HG03378 (cell line): ENCODE results near the gene HIPK2.

Experiments used
- ATAC-seq: cut with Tn5 transposase; IDR thresholded peaks from one replicate; pipeline ENCODE4 v1.9.1; 2021; ENCODE audit warnings: mild to moderate bottlenecking, moderate library complexity; ENCODE audit not compliant: unreplicated experiment

HIPK2 gene

DNA sequence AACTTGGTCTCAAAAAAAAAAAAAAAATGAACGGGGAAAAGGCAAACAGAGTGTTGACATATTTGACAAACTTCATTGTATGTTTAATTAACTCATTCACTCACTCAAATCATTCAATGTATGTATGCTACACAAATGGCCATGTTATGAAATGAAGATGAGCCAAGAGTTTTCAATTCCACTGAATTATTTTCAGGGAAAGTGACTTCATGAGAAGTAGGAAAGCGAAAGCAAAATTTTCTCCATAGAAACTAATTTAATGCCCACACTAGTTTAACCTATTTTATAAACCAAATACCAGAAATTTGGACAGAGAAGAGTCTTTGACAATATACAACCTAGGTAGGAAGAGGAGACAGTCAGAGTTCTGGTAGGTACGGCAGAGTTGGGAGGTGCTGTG, 119.5 kb downstream of the HIPK2 start:
- no peak for ATAC-seq

DNA sequence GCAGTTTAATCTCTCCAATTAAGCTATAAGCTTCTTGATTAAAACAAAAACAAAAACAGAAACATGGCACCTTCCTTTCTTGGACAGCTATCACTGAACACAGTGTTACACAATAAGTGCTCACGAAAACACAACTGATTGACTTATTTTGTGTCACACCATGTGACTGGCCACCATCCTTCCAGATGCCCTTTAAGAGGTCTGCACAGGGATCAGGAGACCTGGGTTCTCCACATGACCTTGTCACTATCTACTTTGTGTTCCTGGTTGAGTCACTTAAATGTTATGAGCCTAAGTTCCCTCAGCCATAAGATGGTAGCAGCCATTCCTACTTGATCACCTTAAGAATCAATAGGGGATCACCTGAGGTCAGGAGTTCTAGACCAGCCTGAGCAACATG, 120.1 kb downstream of the HIPK2 start:
- no peak for ATAC-seq

DNA sequence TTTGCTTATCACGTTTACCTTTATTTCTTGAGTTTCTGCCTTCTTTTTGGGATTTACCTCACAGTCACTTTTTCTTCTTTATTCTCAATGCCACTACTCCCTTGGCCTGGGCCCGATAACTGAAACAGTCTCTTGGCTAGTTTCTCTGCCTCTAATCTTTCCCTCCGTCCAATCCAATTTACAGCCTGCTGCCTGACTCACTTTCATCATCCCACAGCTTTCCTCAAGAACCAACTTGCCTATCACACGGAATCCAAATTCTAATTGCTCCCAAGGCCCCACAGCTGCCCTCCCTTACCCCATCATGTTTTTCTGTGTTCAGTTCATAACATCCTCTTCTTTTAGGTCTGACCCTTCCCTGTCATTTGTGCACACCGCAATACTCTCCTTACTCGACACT, 121.4 kb downstream of the HIPK2 start:
- no peak for ATAC-seq

DNA sequence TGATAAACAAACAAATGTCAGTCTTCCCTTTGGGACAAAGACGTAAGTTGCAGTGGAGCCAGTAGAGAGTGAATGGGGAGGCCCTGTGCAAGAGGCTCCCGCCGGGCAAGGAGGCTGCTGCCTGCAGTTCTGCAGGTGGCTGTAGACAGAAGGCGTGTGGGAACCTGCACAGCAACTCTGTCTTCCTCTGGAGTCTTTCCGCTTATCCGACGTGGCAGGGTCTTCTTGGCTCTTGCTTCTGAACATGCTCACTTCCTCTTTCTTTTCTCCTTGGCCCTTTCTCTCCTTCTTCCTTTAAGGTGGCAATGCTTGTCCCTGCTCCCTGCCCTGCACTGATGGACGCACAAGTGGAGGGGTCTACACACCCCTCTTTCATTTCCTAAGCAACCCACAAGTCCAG, 122.5 kb downstream of the HIPK2 start:
- no peak for ATAC-seq

DNA sequence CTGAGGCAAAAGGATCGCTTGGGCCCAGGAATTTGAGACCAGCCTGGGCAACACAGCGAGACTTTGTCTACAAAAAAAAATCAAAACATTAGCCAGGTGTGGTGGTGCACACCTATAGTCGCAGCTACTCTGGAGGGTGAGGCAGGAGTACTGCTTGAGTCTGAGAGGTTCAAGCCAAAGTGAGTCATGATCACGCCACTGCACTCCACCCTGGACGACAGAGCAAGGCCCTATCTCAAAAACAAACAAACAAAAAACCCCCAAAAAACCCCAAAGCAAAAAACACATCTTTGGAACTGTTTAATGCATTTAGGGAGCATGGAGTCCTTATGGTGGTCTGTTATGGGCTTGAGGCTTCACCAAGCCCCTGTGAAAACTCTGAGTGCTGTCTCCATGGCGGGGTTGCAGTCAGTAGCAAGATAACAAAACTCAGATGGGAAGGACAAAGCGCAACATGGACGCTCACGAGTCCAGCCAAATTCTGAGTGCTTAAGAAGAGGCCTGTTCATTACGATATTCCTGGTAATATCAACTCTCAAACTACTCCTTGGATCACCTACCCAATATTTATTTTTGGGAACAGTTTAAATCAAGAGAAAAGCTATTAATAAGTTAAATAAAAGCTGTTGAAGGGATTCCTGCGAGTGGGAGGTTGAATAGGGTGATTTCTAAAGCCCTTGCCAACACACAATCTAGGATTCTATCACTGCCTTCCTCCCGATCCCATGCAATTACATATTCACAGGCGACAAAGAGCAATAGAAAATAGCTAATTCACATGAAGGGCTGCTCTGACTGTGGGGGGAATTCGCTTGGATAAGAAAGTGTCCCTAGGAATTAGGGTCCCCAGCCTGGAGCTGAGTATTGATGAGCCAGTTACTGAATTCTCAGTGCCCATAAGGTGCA, 123.3 kb downstream of the HIPK2 start:
- ATAC-seq = no peak

DNA sequence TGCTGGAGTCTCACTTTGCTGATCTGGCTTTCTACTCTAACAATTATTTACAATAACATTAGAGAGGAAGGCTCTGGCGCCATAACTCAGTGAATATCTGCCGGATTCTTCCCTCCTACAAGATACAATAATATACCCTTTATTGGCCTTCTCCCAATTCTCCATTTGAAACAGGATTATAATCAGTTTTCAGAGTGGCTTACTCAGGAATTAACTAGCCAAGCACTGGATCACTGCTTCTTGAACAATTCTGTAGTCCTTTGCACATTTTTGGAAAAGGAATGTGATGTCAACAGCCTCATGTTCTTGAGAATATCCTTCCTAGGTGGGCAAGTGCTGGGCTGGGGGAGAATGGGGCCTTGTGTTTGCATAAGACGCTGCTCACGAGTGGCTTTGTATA, 125.9 kb downstream of the HIPK2 start:
- ATAC-seq = no peak

DNA sequence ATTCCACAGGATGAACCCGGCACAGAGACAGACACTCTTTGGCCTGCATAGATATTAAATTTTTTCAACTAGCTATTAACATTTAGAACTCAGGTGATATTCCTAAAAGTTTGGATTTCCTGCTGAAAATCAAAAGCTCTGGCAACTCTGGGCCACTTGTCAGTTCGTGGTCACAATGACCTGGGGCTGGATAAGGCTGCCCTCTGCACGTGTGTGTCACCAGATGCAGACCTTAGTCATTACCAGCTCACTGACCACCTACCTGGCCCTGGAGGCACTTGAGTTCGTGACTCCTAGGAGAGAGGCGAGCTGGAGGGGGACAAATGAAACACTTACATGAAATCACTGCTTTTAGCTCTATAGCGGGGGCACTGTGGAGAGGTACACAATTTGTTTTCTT, 126.5 kb downstream of the HIPK2 start:
- no peak for ATAC-seq

DNA sequence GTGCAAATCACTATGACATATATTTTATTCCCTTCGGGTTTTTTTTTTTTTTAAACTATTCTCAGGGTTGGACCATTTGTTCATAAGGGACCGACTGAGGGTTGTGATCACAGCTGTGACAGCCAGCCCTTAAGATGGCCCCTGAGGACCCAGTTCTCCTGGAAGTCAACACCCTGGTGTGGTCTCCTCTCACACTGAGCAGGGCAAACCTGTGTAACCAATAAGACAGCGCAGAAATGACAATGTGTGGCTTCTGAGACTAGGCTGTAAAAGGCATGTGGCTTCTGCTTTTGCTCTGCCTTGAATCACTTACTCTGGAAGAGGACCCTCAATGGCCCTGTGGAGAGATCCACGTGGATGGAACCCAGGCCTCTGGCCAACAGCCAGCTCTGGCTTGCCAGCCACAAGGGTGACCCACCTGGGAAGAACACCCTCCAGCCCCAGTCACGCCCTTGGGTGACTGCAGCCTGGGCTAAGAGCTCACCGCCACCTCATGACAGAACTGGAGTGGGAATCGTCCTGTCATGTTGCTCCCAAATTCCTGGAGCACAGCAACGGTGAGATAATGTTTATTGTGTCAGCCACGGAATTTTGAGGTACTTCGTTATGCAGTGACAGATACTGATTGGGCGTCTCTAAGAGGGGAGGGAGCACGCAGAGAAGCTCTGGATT, 127.2 kb downstream of the HIPK2 start:
- no peak for ATAC-seq

DNA sequence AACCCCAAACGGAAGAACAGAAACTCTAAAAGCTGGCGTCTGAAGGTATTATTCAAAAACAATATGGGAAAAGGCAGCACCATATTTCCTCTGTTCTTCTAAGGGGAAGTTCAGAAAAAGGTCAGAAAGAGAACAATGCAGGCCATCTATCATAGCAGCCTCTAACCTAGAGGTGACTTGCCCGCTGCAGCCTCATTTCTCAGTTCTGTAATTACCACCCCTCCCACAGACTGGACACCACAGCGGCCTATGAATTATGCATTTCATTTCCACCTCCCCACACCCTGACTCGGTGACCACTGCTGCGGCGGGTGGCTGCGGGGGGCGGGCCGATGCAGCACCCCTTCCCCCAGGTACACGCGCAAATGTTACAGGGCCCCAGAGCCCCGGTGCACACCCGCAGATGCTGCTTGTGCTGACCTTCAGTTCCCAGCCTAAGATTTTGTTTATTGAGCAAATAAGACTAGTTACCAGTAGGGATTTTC, 128.8 kb downstream of the HIPK2 start:
- peak; percentile 90 for ATAC-seq

DNA sequence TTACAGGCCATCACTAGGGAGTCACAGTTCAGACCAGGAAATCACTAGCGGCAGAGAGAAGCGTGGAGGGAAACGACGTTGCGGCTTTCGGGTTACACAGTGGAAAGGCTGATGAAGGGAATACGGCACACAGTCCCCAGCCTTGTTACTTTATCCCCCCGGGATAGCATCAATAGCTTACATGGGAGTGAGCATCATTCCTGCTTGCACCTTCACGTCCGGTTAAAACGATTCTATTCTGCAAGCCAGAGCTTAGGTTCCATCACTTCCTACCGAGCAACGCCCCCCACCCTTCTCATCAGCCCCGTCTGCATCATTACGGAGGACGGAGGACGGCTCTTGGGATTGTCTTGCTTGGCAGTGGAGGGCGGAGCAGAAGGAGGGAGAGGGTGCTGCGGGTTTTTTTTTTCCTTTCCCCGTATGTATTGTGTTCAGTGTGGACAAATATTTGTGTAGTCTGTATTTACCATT, 129.4 kb downstream of the HIPK2 start:
- ATAC-seq = no peak

DNA sequence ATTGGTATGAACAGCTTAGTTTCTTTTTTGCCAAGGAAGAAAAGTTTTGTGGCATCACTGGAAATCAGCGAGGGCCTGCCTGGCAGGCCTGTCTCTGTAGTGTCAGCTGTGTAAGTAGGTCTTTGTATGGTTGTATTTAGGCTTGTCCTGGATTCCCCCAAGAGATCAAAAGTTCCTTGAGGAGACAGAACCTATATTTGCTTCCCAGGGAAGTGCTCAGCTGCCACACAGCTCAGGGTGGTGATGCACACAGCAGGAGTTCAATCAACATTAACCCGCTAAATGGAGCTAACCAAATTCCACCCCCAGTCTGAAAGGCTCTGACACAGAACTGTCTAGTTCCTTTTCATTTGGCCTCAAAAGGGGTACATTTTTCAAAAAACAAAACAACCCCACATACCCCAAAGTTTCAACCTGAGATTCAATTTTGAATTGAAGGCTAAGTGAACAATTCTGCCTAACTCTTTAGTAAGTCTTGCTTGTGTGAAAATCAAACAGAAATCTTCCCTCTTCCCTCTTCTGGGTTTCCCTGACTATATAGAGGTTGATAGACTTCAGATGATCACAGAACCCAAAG, 129.9 kb downstream of the HIPK2 start:
- ATAC-seq = no peak

DNA sequence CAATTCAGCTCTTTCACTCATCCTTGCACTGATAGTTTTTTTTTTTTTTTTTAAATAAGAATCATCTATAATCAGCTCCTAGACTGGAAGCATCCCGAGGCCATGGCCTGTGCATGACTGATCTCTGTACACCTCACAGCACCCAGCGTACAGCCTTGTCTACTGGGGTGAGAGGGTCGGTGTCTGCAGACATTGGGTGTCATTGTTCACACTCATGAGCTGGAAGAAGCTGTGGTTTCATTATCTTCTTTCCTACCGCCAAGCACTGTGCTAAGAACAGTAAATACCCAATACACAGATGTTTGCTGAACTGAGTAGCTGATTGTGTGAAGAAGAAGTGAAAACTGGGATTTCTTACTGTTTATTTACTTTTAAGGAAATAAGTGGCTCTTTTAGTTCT, 130.7 kb downstream of the HIPK2 start:
- ATAC-seq = no peak

DNA sequence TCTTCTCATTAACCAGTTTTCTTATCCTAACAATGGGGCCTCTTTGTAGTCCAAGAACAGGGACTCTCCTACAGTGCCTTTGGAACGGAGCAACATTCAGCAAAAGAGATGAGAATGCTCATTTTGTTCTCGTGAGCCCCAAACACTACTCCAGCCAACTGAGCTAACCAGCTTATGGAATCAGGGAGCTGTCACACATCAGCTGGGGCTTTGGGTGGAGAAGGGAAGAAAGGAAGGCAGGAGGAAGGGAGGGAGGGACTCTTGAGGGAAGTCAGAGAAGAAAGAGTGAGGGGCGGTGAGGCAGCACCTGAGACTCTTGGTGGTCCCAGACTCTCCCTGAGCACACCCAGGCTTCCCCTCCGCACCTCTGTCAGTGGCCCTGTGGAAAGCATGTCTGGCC, 131.2 kb downstream of the HIPK2 start:
- ATAC-seq = no peak

DNA sequence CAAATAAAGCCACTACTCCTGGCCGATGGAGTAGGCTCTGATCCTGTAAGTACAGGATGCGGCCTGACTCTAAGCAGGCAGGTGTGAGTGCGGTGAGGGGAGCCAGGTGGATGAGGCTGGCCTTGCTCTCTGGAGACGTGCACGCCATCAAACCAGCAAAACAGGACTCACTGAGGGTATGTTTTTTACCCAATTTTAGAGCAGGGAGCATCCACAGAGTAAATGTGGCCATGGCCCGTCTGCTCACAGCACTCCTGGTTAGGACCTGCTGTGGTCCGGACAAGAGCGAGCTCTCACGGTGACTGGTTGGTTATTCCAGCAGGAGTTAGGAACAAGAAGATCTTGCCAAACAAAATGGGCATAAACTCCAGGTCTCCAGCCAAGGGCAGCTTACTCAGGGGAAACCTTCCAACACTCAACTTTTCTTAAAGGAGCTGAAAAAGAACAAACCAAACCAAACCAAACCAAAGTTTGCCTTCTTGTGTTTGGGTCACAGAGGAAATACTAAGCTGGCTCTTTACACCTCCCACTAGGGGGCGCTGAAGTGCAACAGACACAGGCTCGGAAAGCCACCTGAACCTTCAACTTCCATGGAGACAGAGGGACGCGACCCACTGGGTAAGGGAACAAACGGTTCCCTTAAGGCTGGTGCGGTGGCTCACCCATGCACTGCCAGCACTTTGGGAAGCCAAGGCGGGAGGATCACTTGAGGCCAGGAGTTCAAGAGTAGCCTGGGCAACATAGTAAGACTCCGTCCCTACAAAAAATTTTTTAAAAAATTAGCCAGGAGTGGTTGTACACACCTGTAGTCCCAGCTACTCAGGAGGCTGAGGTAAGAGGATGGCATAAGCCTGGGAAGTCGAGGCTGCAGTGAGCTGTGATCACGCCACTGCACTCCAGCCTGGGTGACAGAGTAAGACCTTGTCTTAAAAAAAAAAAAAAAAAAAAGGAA, 131.9 kb downstream of the HIPK2 start:
- ATAC-seq = no peak

DNA sequence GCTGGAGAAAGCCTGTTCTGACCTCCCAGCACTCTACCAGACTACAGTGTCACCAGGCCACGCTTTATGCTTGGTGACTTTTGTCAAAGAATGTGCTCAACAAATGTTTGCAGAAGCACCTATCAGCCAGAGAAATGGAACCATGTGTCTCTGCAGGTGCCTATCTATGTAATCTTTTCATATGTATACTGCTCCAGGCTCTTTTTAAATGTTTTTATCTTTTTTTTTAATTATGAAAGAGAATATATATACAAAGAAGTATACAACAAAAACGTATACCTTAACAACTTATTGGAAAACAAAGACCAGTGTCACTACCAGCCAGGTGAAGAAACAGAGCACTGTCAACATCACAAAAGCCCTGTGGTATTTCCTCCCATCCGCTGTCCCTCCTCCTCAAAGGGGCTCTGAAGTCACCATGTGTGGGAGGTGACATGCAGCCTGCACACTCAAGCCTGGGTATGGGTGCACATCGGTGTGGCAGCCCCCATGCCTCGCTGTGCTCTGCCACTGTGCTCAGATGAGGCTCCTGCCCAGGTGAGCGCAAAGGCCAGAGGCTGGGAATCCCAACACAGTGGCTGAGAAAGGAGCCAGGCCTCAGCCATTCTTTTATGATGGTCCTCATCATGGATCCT, 133.7 kb downstream of the HIPK2 start:
- no peak for ATAC-seq

DNA sequence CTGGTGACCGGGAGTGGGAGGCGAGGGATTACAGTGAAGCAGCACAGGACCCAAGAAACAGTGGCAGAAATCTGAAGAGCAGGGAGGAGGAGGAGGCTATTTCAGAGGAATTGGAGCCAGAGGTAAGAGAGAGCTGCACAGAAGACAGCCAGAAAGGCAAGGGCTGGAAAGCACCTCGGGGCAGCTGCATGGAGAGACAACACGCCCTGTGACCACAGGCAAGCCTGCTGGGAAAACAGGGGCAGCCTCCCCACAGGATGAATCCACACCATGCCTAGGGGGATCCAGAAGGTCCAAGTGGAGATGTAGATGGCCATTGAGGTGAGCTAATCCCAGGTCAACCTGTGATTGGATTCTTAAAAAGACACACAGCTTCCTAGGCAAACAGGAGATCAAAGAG, 135.5 kb downstream of the HIPK2 start:
- ATAC-seq = no peak

DNA sequence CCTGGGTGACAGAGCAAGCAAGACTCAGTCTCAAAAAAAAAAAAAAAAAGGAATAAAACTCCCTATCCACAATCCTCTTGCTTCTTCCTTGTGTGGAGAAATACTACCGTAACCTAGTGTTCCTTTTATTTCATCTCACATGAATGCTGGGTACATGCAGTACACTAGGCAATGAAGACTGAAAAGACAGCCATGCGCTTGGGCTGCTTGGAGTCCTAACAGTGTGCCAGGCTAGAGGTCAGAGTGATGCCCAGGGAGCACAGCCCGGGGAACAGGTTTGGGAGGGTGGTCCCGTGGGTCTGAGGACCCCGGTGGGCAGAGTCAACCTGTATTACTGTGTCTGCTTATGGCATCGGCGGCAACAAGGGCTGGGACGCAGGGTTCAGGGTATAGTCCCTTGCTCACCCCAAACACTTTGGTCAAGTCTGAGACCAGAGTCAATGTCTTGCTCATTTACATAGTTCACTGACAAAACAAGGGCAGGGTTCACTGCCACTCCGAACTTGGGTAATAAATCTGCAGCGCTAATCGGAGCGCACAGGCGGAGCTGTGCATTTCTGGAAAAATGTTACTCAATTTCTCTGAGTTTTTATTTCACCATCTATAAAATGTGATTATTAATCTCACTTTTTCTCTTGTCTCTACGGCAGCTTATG, 136.3 kb downstream of the HIPK2 start:
- no peak for ATAC-seq

DNA sequence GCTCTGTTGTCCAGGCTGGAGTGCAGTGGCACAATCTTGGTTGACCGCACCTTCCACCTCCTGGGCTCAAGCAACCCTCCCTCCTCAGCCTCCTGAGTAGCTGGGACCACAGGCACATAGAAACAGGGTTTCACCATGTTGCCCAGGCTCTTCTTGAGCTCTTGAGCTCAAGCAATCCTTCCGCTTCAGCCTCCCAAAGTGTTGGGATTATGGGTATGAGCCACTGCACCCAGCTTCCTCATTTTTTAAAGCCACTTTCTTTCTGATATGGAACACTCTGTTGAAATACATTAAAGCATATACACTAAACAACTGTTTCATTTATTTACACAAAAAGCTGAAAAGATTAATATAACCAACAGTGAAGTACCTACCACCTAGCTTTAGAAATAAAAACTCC, 137.1 kb downstream of the HIPK2 start:
- ATAC-seq = no peak

DNA sequence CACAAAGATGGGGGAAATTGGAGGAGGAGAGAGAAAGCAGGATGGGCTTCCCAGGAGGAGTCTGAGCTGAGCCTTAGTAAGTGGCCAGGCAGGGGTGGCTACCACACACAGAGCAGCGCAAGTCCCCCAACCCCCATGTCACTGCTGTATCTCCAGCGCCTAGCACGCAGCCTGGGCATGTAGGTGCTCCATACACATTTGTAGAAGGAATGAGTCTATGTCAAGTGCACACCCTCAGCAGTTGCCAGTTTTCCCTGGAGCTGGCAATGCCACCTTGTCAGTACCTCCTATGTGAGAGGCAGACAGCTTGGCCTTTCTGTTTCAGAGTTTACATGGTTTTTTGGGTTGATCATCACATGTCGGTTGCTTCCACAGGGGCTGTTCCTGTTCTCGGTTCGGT, 138.2 kb downstream of the HIPK2 start:
- no peak for ATAC-seq
